GM23338 (cell line): ENCODE measurements around the gene TFB1M. TPM values are rescaled to one million over a fixed set of nuclear protein-coding genes. Genes with fewer than 3 reads are reported as not detected.
"Not testable (repeated sequence)": the region's sequence is repeated elsewhere in the genome, so short reads cannot be mapped to it uniquely, and the experiment has no call there.

Experiments used
- ATAC-seq: fragments of 200-7000 bp; cut with Tn5 transposase; 3 replicates; pipeline ENCODE4 v1.9.1; 2020
- DNase-seq: peaks from one replicate; pipeline ENCODE4 v3.0.0-alpha.2; 2015; ENCODE audit warnings: low spot score
- H2AFZ ChIP-seq: fragments of 200-600 bp; sonication (generic); 2 replicates; pipeline ENCODE4 v1.8.0; 2016; ENCODE audit warnings: antibody characterized with exemption, mild to moderate bottlenecking, moderate library complexity
- H3F3A ChIP-seq: fragments of 200-600 bp; sonication (generic); replicated peaks from 2 replicates; pipeline ENCODE4 v1.8.0; 2017; ENCODE audit warnings: antibody characterized with exemption, mixed run types, low read depth
- H3K27ac ChIP-seq: fragments of 200-600 bp; sonication (generic); 2 replicates; pipeline ENCODE4 v1.6.1; 2016; ENCODE audit warnings: low read depth
- H3K27me3 ChIP-seq: fragments of 200-600 bp; sonication (generic); 2 replicates; pipeline ENCODE4 v1.8.0; 2016; ENCODE audit warnings: mild to moderate bottlenecking, mixed run types, moderate library complexity; ENCODE audit not compliant: insufficient read depth
- H3K36me3 ChIP-seq: fragments of 200-600 bp; sonication (generic); 2 replicates; pipeline ENCODE4 v1.8.0; 2016; ENCODE audit warnings: mild to moderate bottlenecking; ENCODE audit not compliant: insufficient read depth
- H3K4me1 ChIP-seq: fragments of 200-600 bp; sonication (generic); 2 replicates; pipeline ENCODE4 v1.8.0; 2016; ENCODE audit warnings: mild to moderate bottlenecking, moderate library complexity; ENCODE audit not compliant: insufficient read depth
- H3K4me2 ChIP-seq: fragments of 200-600 bp; sonication (generic); 2 replicates; pipeline ENCODE4 v1.7.1; 2017; ENCODE audit warnings: mixed run types
- H3K4me3 ChIP-seq: fragments of 200-600 bp; sonication (generic); 2 replicates; pipeline ENCODE4 v1.6.1; 2016; ENCODE audit warnings: mixed run types
- H3K79me2 ChIP-seq: fragments of 200-600 bp; sonication (generic); replicated peaks from 2 replicates; pipeline ENCODE4 v1.8.0; 2017; ENCODE audit warnings: mild to moderate bottlenecking; ENCODE audit not compliant: insufficient read depth
- H3K9me2 ChIP-seq: fragments of 200-600 bp; sonication (generic); 2 replicates; pipeline ENCODE4 v1.8.0; 2017; ENCODE audit not compliant: insufficient read depth
- H4K20me1 ChIP-seq: fragments of 200-600 bp; sonication (generic); replicated peaks from 2 replicates; pipeline ENCODE4 v1.8.0; 2017; ENCODE audit warnings: mild to moderate bottlenecking; ENCODE audit not compliant: insufficient read depth
- H3K27ac Mint-ChIP-seq: 2 replicates; pipeline ENCODE4 v1.8.0; 2020; ENCODE audit warnings: inconsistent platforms, mild to moderate bottlenecking, moderate library complexity, mixed read lengths
- H3K27me3 Mint-ChIP-seq: 3 replicates; pipeline ENCODE4 v1.8.0; 2022; ENCODE audit warnings: low read depth, mild to moderate bottlenecking, moderate library complexity, mixed read lengths, inconsistent platforms; ENCODE audit not compliant: insufficient read depth, poor library complexity
- H3K36me3 Mint-ChIP-seq: 3 replicates; pipeline ENCODE4 v1.8.0; 2021; ENCODE audit warnings: low read depth, mild to moderate bottlenecking, inconsistent platforms, moderate library complexity, mixed read lengths
- H3K4me1 Mint-ChIP-seq: 3 replicates; pipeline ENCODE4 v1.8.0; 2020; ENCODE audit warnings: mild to moderate bottlenecking, inconsistent platforms, mixed read lengths
- H3K4me3 Mint-ChIP-seq: 3 replicates; pipeline ENCODE4 v1.8.0; 2021; ENCODE audit warnings: moderate library complexity, mild to moderate bottlenecking, inconsistent platforms, mixed read lengths
- H3K9me3 Mint-ChIP-seq: 3 replicates; pipeline ENCODE4 v1.8.0; 2020; ENCODE audit warnings: moderate library complexity, mild to moderate bottlenecking, inconsistent platforms, mixed read lengths
- CREB1 ChIP-seq: fragments of 250-450 bp; sonication (Bioruptor Pico); IDR thresholded peaks from 2 replicates; pipeline ENCODE4 v1.5.0; 2020; ENCODE audit warnings: low read depth, mild to moderate bottlenecking, moderate library complexity
- EZH2 ChIP-seq: fragments of 200-600 bp; sonication (generic); IDR thresholded peaks from one replicate; pipeline ENCODE4 v1.8.0; 2017; ENCODE audit warnings: antibody characterized with exemption, mild to moderate bottlenecking, low read depth; ENCODE audit not compliant: unreplicated experiment
- EZH2phosphoT487 ChIP-seq: fragments of 200-600 bp; sonication (generic); IDR thresholded peaks from one replicate; pipeline ENCODE4 v1.8.1; 2018; ENCODE audit warnings: antibody characterized with exemption; ENCODE audit not compliant: unreplicated experiment
- JUNB ChIP-seq: IDR thresholded peaks from one replicate; pipeline ENCODE4 v1.6.1; 2016; ENCODE audit warnings: antibody characterized with exemption; ENCODE audit not compliant: unreplicated experiment
- NANOG ChIP-seq: IDR thresholded peaks from 2 replicates; pipeline ENCODE4 v1.6.1; 2016; ENCODE audit warnings: antibody characterized with exemption, borderline replicate concordance
- POLR2AphosphoS5 ChIP-seq: IDR thresholded peaks from 2 replicates; pipeline ENCODE4 v1.6.1; 2016; ENCODE audit warnings: antibody characterized with exemption, low read depth
- STAT1 ChIP-seq: IDR thresholded peaks from one replicate; pipeline ENCODE4 v1.6.1; 2016; ENCODE audit warnings: antibody characterized with exemption; ENCODE audit not compliant: unreplicated experiment
- ZNF114 ChIP-seq: fragments of 250-450 bp; sonication (Bioruptor Pico); IDR thresholded peaks from 2 replicates; pipeline ENCODE4 v1.5.0; 2020; ENCODE audit warnings: mild to moderate bottlenecking, moderate library complexity
- ZNF331 ChIP-seq: fragments of 250-450 bp; sonication (Bioruptor Pico); IDR thresholded peaks from 2 replicates; pipeline ENCODE4 v1.5.0; 2020; ENCODE audit warnings: low read depth, mild to moderate bottlenecking, moderate library complexity
- polyA plus RNA-seq: library from polyadenylated mRNA; unstranded; fragments of >200 nt; fragmentation: Nextera tagmentation; extraction: Ambion mirVana; gene quantifications from 2 replicates; pipeline ENCODE4 v1.2.1, GENCODE V29; 2016
- total RNA-seq: library from RNA; depleted of rRNA; stranded (reverse); fragments of >200 nt; shearing (Covaris generic); gene quantifications from 2 replicates; pipeline ENCODE4 v1.2.3, GENCODE V29; 2014
- TF ChIP-seq, protein P1 (sequence below): IDR thresholded peaks from one replicate; pipeline ENCODE4 v1.6.1; 2018; ENCODE audit warnings: antibody characterized with exemption; ENCODE audit not compliant: unreplicated experiment
- TF ChIP-seq, protein P2 (sequence below): IDR thresholded peaks from 2 replicates; pipeline ENCODE4 v1.6.1; 2016; ENCODE audit warnings: antibody characterized with exemption

The TFB1M gene
- total and polyA plus RNA-seq, 2 experiments from 2014 or later: 51.1 to 66.9 TPM

DNA sequence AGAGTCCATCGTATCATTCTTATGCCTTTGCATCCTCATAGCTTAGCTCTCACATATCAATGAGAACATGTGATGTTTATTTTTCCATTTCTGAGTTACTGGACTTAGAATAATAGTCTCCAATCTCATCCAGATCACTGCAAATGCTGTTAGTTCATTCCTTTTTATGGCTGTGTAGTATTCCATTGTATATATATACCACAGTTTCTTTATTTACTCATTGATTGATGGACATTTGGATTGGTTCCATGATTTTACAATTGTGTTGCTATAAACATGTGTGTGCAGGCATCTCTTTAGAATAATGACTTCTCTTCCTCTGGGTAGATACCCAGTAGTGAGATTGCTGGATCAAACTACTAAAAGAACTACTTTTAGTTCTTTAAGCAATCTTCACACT, 21.0 kb upstream of the TFB1M start:
- Histone ChIP-seq H3K36me3 (no peaks in the 10 kb centered on the region; the same call in 1 of the 2 replicates), H3K9me2 (no peaks in the 10 kb centered on the region), H4K20me1 (no peaks in the 10 kb centered on the region), H3K27ac (no peak overlapping the region), H2AFZ (no peak overlapping the region), H3F3A (no peaks in the 10 kb centered on the region), H3K27me3 (no peaks in the 10 kb centered on the region), H3K4me2 (no peak overlapping the region), H3K4me3 (no peak overlapping the region), H3K79me2 (no peaks in the 10 kb centered on the region), H3K4me1 (no peaks in the 10 kb centered on the region)
- Mint-ChIP-seq H3K36me3 (peaks cover 5% of the 10 kb centered on the region; the same call in 1 of the 3 replicates), H3K4me1 (no peaks in the 10 kb centered on the region), H3K9me3 (peaks cover 17% of the 10 kb centered on the region; the same call in 2 of the 3 replicates), H3K27ac (no peak overlapping the region), H3K4me3 (no peak overlapping the region), H3K27me3 (no peaks in the 10 kb centered on the region)
- no peak for ATAC-seq
- no peak for DNase-seq
- TF ChIP-seq ZNF331 (CRISPR knock-in tag) (no peak), ZNF114 (CRISPR knock-in tag) (no peak), JUNB (no peak), NANOG (no peak)
- TF ChIP-seq, protein P1, sequence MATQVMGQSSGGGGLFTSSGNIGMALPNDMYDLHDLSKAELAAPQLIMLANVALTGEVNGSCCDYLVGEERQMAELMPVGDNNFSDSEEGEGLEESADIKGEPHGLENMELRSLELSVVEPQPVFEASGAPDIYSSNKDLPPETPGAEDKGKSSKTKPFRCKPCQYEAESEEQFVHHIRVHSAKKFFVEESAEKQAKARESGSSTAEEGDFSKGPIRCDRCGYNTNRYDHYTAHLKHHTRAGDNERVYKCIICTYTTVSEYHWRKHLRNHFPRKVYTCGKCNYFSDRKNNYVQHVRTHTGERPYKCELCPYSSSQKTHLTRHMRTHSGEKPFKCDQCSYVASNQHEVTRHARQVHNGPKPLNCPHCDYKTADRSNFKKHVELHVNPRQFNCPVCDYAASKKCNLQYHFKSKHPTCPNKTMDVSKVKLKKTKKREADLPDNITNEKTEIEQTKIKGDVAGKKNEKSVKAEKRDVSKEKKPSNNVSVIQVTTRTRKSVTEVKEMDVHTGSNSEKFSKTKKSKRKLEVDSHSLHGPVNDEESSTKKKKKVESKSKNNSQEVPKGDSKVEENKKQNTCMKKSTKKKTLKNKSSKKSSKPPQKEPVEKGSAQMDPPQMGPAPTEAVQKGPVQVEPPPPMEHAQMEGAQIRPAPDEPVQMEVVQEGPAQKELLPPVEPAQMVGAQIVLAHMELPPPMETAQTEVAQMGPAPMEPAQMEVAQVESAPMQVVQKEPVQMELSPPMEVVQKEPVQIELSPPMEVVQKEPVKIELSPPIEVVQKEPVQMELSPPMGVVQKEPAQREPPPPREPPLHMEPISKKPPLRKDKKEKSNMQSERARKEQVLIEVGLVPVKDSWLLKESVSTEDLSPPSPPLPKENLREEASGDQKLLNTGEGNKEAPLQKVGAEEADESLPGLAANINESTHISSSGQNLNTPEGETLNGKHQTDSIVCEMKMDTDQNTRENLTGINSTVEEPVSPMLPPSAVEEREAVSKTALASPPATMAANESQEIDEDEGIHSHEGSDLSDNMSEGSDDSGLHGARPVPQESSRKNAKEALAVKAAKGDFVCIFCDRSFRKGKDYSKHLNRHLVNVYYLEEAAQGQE: no peak

DNA sequence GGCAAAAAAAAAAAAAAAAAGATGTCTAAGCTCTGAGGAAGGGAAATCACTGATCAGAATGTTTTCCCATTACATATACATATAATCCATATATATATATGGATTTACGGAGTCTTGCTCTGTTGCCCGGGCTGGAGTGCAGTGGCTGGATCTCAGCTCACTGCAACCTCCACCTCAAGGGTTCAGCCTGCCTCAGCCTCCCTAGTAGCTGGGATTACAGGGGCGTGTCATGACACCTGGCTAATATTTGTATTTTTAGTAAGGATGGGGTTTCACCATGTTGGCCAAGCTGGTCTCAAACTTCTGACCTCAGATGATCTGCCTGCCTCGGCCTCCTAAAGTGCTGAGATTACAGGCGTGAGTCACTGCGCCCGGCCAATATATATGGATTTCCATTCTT, 19.8 kb upstream of the TFB1M start:
- not testable (repeated sequence) for H3K27ac ChIP-seq, H3K27me3 ChIP-seq, H3K36me3 ChIP-seq, H2AFZ ChIP-seq, H3K4me3 ChIP-seq, H3K79me2 ChIP-seq, H3K27ac Mint-ChIP-seq, H3K27me3 Mint-ChIP-seq, DNase-seq, H3K4me1 ChIP-seq, H4K20me1 ChIP-seq, H3F3A ChIP-seq, H3K4me1 Mint-ChIP-seq, H3K9me2 ChIP-seq, H3K4me3 Mint-ChIP-seq, ATAC-seq, H3K4me2 ChIP-seq, H3K36me3 Mint-ChIP-seq
- H3K9me3 Mint-ChIP-seq: peaks cover 17% of the 10 kb centered on the region; the same call in 2 of the 3 replicates

DNA sequence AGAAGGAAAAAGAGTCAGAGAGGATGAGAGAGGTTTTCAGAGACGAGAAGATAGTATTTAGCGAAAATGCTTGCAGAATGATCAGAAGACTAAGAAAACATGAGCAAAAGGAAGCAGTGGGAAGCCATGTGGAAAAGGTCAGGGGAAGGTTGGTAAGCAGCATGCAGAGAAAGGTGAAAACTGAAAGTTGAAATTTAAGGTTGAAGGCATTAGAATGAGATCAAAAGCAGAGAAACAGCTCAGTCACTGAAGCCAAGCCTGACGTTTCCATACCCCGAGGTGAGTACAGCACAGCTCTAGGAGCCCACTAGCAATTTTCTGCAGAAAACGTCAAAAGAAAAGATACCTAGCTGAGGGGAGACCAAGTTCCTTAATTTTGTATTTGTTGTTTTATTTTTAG, 19.1 kb upstream of the TFB1M start:
- Histone ChIP-seq H3K4me3 (no peak overlapping the region), H3K9me2 (no peaks in the 10 kb centered on the region), H2AFZ (no peak overlapping the region), H3K4me2 (no peak overlapping the region), H3K36me3 (no peaks in the 10 kb centered on the region; the same call in 1 of the 2 replicates), H3K4me1 (no peaks in the 10 kb centered on the region; the same call in 1 of the 2 replicates), H3K27me3 (no peaks in the 10 kb centered on the region), H3K79me2 (no peaks in the 10 kb centered on the region), H3F3A (no peaks in the 10 kb centered on the region), H3K27ac (no peak overlapping the region), H4K20me1 (no peaks in the 10 kb centered on the region)
- Mint-ChIP-seq H3K4me3 (no peak overlapping the region), H3K36me3 (peaks cover 5% of the 10 kb centered on the region; the same call in 1 of the 3 replicates), H3K27ac (no peak overlapping the region), H3K4me1 (peaks cover 7% of the 10 kb centered on the region), H3K27me3 (no peaks in the 10 kb centered on the region), H3K9me3 (peaks cover 17% of the 10 kb centered on the region; the same call in 2 of the 3 replicates)
- ATAC-seq (no peak), DNase-seq (no peak)
- TF ChIP-seq CREB1 (CRISPR knock-in tag) (no peak), POLR2AphosphoS5 (no peak), STAT1 (no peak), ZNF114 (CRISPR knock-in tag) (no peak), EZH2 (no peak), EZH2phosphoT487 (no peak), ZNF331 (CRISPR knock-in tag) (no peak), NANOG (no peak), JUNB (no peak)
- TF ChIP-seq, protein P2, sequence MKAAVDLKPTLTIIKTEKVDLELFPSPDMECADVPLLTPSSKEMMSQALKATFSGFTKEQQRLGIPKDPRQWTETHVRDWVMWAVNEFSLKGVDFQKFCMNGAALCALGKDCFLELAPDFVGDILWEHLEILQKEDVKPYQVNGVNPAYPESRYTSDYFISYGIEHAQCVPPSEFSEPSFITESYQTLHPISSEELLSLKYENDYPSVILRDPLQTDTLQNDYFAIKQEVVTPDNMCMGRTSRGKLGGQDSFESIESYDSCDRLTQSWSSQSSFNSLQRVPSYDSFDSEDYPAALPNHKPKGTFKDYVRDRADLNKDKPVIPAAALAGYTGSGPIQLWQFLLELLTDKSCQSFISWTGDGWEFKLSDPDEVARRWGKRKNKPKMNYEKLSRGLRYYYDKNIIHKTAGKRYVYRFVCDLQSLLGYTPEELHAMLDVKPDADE: no peak
- TF ChIP-seq, protein P1: no peak
